Measurements from ENCODE around the gene TSPAN1.
"Not testable (repeated sequence)": the region's sequence is repeated elsewhere in the genome, so short reads cannot be mapped to it uniquely, and the experiment has no call there.

Gene TSPAN1

GRCh38 chr1:46205141-46205540 lies 30.3 kb downstream of the TSPAN1 start:
- H3K4me3 ChIP-seq (ENCODE audit: low read depth, low read length) = no peak overlapping the region

GRCh38 chr1:46205791-46206190 lies 30.9 kb downstream of the TSPAN1 start:
- H3K4me3 ChIP-seq (ENCODE audit: low read depth, low read length) = no peak overlapping the region
- DNase-seq (ENCODE audit: low read depth) = no peak

More at GRCh38 chr1:46205141-46205540, 30.3 kb downstream of the TSPAN1 start:
- no peak for DNase-seq (ENCODE audit: low read depth)

GRCh38 chr1:46206399-46206798 lies 31.5 kb downstream of the TSPAN1 start:
- H3K4me3 ChIP-seq (ENCODE audit: low read depth, low read length) = no peak overlapping the region
- DNase-seq (ENCODE audit: low read depth) = no peak

GRCh38 chr1:46210561-46210960 lies 35.7 kb downstream of the TSPAN1 start:
- no peak overlapping the region for H3K4me3 ChIP-seq (ENCODE audit: low read depth, low read length)
- no peak for DNase-seq (ENCODE audit: low read depth)

- H3K4me3 ChIP-seq (ENCODE audit: low read depth, low read length) = no peak overlapping the region
- DNase-seq (ENCODE audit: low read depth) = no peak
Observed at GRCh38 chr1:46211051-46211450, 36.2 kb downstream of the TSPAN1 start.

- no peak for DNase-seq (ENCODE audit: low read depth)
- no peak overlapping the region for H3K4me3 ChIP-seq (ENCODE audit: low read depth, low read length)
Observed at GRCh38 chr1:46215504-46215903, 40.6 kb downstream of the TSPAN1 start.

GRCh38 chr1:46218443-46218842 lies 43.6 kb downstream of the TSPAN1 start:
- no peak for DNase-seq (ENCODE audit: low read depth)
- no peak overlapping the region for H3K4me3 ChIP-seq (ENCODE audit: low read depth, low read length)

- no peak overlapping the region for H3K4me3 ChIP-seq (ENCODE audit: low read depth, low read length)
- DNase-seq (ENCODE audit: low read depth) = no peak
Observed at GRCh38 chr1:46219551-46220520, 44.9 kb downstream of the TSPAN1 start.

GRCh38 chr1:46220808-46221207 lies 45.9 kb downstream of the TSPAN1 start:
- no peak for DNase-seq (ENCODE audit: low read depth)
- H3K4me3 ChIP-seq (ENCODE audit: low read depth, low read length) = no peak overlapping the region

- H3K4me3 ChIP-seq (ENCODE audit: low read depth, low read length) = no peak overlapping the region
- DNase-seq (ENCODE audit: low read depth) = no peak
Observed at GRCh38 chr1:46221749-46222148, 46.9 kb downstream of the TSPAN1 start.

- not testable (repeated sequence) for DNase-seq (ENCODE audit: low read depth); H3K4me3 ChIP-seq (ENCODE audit: low read depth, low read length)
Observed at GRCh38 chr1:46223055-46223454, 48.2 kb downstream of the TSPAN1 start.

- DNase-seq (ENCODE audit: low read depth) = peak; percentile 68
- H3K4me3 ChIP-seq (ENCODE audit: low read depth, low read length) = no peak overlapping the region
Observed at GRCh38 chr1:46223472-46223943, 48.6 kb downstream of the TSPAN1 start.

- DNase-seq (ENCODE audit: low read depth) = no peak
- H3K4me3 ChIP-seq (ENCODE audit: low read depth, low read length) = no peak overlapping the region
Observed at GRCh38 chr1:46224966-46225365, 50.1 kb downstream of the TSPAN1 start.

- H3K4me3 ChIP-seq (ENCODE audit: low read depth, low read length); DNase-seq (ENCODE audit: low read depth): not testable (repeated sequence)
Observed at GRCh38 chr1:46231231-46231630, 56.3 kb downstream of the TSPAN1 start.

Measured in skeletal muscle cell (primary cell).